ENCODE measurements around the gene SLC25A28.

SLC25A28 gene

DNA sequence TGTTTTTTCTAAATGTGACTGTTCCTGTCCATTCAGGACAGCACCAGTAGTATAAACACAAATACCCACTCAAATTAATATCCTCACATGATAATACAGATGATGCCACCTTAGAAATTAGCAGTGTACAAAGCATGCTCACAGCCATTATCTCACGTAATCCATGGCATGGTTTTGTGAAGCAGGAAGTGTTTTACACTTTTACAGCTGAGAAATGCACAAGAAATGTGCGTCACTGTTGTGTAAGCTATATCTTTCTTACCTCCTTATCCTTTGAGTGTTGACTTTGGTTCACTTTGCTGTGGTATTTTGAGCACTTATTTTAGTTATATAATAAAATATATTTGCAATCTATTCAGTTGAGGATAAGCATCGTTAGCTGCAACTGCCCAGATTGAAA, 55.9 kb downstream of the SLC25A28 start:
- TF ChIP-seq, protein P1, sequence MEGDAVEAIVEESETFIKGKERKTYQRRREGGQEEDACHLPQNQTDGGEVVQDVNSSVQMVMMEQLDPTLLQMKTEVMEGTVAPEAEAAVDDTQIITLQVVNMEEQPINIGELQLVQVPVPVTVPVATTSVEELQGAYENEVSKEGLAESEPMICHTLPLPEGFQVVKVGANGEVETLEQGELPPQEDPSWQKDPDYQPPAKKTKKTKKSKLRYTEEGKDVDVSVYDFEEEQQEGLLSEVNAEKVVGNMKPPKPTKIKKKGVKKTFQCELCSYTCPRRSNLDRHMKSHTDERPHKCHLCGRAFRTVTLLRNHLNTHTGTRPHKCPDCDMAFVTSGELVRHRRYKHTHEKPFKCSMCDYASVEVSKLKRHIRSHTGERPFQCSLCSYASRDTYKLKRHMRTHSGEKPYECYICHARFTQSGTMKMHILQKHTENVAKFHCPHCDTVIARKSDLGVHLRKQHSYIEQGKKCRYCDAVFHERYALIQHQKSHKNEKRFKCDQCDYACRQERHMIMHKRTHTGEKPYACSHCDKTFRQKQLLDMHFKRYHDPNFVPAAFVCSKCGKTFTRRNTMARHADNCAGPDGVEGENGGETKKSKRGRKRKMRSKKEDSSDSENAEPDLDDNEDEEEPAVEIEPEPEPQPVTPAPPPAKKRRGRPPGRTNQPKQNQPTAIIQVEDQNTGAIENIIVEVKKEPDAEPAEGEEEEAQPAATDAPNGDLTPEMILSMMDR (conservative IDR thresholded peaks at IDR 0.05; ENCODE audit: low read length): no peak
- no peak for DNase-seq (ENCODE audit: low read depth)
- H3K4me3 ChIP-seq (ENCODE audit: low read length): no peak overlapping the region

DNA sequence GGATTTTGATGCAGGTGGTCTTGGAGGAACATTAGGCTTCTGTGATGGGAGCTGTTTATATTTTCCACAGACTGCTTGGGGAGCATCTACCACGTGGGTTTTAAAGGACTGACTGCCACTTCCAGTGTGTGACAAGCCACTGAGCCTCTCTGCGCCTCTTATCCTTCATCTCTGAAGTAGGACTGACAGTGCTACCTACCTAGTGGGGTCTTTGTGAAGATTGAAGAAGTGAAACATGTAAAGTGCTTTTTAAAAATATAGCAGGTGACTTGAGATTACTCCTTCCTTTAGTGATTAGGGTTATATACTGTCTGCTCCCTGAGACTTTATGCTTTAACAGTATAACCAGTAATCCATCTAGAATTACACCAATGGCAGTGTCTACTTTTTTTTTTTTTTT, 57.6 kb downstream of the SLC25A28 start:
- TF ChIP-seq, protein P1 (conservative IDR thresholded peaks at IDR 0.05; ENCODE audit: low read length): no peak
- no peak for DNase-seq (ENCODE audit: low read depth)
- no peak overlapping the region for H3K4me3 ChIP-seq (ENCODE audit: low read length)
